ENCODE measurements around the gene PLA2G5.

DNA sequence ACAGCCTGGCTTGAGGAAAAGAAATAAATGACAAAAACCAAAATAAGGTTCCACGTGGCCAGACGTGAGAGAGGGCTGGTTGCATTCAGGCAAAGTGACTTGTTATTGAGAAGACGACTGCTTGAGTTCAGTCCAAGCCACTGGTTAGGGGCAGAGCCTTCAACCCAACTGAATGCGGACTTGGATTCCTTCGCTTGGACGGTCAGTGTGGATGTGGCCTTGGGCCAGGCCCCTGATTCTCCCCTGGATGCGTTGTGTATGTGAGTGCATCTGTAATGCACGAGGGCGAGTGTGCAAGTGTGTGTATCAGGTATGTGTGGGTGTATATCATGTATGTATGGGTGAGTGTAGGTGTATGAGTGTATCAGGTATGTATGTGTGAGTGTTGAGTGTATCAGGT lies 71.0 kb downstream of the PLA2G5 start:
- TF ChIP-seq CTCF (IDR thresholded peaks at IDR 0.05): no peak
- TF ChIP-seq POLR2A (IDR thresholded peaks at IDR 0.05): no peak
